GM21381 (cell line): ENCODE data around the gene GPS2.

ENCODE experiments used
- ATAC-seq: cut with Tn5 transposase; IDR thresholded peaks from one replicate; pipeline ENCODE4 v1.9.1; 2021; ENCODE audit warnings: mild to moderate bottlenecking, moderate library complexity; ENCODE audit not compliant: unreplicated experiment

GPS2 gene, protein sequence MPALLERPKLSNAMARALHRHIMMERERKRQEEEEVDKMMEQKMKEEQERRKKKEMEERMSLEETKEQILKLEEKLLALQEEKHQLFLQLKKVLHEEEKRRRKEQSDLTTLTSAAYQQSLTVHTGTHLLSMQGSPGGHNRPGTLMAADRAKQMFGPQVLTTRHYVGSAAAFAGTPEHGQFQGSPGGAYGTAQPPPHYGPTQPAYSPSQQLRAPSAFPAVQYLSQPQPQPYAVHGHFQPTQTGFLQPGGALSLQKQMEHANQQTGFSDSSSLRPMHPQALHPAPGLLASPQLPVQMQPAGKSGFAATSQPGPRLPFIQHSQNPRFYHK

DNA sequence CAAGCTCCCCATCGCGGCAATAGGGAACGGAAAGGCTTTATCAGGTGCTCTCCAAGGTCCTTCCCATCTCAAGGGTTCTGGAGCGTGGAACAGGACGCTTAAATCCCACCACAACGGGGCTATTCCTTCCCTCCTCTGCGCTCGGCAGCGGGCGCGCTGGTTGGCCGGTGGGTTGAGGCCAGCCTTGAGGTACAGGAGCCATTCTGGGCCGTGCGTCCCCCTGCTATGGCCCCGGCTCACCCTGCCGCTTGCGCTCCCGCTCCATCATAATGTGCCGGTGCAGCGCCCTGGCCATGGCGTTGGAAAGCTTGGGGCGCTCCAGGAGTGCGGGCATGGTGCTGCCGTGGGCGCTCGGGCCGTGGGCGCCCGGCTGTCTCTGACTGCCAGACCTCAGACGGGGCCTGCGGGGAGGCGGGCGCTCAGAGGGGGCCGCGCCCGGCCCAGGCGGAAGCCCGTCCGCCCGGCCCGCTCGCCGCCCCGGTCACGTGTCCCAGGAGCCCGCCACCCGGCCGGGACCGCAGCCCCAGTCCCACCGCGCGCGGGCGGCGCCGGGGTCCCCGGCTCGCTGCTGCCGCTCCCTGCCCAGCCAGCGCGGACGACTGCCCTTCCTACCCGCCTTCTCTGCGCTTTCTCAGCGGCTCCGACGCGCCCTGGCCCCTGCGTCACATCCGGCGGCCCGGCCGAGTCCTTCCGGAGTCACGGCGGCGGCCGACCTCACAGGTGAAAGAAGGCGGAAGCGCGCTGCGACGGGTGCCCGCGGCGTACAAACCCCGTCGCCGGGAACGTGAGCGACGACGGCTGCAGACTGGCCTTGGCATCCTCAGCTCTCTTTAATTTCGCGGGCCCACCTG is at the start of gene GPS2:
Gene GPS2 (minus strand): TSS at position 642 of the 851 bp plus-strand sequence. CDS start 308 bp downstream, at position 334.
- peak; percentile 72 for ATAC-seq

DNA sequence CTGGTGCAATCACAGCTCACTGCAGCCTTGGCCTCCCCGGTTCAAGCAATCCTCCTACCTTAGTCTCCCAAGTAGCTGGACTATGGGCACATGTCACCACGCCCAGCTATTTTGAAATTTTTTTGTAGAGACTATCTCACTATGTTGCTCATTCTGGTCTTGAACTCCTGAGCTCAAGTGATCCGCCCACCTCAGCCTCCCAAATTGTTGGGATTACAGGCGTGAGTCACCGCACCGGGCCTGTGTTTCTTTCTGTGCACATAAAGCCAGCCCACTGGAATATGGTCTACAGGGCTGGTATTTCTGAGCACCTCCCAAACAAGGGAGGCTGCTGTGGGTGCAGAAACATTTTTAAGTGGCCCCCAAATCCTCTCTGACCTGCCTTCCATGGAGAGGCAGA is 48.2 kb upstream of the GPS2 start:
- ATAC-seq = no peak

DNA sequence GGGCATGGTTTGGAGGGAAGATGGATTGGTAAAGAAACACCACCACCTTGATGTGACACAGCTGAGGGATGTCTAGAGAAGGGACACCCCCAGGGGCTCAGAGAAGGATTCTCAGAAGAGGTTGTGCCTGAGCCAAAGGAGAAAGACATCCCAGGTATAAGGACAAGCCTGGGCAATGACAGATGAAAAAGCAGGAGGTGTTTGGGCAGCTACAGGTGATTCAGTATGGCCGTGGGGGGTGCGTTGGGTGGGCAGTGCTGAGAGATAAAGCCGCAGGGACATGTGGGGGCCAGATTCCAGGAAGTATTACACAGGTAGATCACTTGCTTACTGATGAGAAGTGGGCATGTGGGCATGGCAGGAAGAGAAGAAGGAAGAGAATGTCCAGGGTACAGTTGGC is 46.7 kb upstream of the GPS2 start:
- no peak for ATAC-seq

DNA sequence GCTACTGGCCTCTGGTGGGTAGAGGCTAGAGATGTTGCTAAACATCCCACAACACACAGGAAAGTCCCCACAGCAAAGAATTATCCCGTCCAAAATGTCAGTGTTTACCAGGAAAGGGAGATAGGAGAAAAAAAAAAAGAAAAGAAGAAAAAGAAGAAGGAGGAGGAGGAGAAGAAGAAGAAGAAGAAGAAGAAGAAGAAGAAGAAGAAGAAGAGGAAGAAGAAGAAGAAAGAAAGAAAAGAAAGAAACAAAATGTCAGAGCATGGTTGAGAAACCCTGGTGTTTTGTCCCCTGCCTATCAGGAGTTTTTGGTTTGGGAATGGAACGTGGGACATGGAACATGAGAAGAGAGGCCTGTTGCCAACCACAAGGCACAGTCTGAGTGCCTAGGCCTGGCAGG is 42.2 kb upstream of the GPS2 start:
- no peak for ATAC-seq

DNA sequence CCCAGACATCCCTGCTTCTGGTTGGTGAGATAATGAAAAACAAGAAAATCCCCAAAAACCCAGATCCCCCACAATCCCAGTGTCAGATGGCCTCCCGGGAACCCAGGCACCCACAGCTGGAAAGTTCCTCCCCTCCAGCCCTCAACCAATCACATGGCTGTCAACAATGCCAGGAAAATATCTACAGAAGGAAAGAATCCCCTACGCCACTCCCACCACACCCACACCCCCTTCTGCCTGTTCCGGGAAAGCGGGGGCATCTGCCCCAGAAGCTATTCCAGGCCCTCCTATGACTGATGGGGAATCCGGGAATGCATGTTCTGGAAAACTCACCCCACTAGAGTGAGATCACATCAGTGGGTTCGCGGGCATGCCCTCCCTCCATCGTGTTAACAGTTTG is 41.6 kb upstream of the GPS2 start:
- no peak for ATAC-seq

DNA sequence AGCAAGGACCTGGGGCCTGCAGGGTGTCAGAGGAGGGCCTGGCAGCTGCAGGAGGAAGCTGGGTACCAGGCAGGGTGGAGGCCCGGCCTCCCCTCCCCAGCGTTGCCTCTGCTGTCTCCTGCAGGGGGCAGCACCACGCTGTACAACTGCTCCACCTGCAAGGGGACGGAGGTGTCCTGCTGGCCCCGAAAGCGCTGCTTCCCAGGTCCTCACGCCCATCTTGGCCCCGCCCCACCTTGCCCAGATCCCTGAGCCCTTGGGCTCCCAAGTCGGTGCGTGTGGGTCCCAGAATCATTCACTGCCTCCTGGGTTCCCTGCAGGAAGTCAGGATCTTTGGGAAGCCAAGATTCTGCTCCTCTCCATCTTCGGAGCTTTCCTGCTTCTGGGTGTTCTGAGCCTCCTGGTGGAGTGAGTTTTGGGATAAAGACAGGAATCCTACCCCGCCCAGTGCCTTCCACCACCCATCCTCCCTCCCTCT is 41.0 kb upstream of the GPS2 start:
- ATAC-seq = no peak

DNA sequence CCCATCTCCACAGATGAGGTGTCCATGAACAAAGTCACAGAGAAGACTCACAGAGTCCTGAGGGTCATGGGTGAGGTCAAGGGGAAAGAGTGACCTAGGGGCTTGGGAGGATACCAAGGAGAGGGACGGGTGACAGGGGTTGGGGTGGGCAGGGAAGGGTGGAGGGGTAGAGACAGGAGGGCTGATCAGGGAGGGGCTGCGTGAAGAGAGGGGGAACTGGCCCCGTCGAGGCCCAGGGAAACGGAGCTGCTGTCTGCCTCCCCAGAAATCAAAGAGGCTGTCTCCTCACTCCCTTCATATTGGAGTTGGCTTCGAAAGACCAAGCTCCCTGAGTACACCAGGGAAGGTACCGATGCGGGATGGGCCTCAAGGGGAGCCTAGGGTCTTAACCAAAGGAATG is 40.4 kb upstream of the GPS2 start:
- ATAC-seq = no peak

DNA sequence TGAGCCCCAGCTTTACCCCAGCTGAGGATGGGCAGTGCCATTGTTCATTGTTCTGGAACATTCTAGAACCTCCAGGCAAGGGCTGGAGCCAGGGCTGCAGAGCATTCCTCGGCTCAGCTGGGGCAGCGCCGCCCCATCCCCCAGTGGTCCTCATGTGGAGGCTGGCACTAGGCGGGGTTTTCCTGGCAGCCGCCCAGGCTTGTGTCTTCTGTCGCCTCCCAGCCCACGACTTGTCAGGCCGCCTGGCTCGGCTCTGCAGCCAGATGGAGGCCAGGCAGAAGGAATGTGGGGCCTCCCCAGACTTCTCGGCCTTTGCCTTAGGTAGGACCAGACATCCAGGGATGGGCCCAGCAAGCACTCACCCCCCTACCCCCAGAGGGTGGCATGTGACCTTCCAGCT is 39.9 kb upstream of the GPS2 start, which contains the start of gene TMEM95:
Gene TMEM95 (plus strand): TSS at position 104 of the 400 bp plus-strand sequence. CDS start 49 bp downstream, at position 153.
- no peak for ATAC-seq

DNA sequence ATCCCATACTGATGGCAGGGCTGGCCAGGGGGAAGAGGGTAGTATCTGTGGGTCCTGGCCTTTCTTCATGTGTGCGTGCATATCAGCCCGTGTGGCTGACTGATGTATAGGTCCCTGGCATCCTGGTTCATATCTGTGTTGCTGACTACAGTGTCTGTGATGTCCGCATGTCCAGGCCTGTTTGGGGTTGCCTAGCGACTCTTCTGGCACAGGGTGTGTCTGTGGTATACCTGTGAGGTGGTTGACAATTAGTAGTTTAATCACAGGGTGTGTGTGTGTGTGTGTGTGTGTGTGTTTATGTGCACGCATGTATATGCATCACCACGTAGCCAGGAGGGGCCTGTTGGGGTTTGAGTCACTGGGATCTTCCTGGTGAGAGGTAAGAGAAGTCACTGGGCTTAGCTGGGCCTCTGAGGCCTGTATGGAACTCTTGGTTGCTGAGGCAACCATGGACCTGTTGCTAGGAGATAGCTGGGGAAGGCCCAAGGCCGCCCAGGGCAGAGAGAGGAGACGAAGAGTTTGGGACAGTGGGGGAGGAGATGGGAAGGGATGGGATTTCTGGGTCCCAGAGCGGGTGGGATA is 39.2 kb upstream of the GPS2 start:
- no peak for ATAC-seq

DNA sequence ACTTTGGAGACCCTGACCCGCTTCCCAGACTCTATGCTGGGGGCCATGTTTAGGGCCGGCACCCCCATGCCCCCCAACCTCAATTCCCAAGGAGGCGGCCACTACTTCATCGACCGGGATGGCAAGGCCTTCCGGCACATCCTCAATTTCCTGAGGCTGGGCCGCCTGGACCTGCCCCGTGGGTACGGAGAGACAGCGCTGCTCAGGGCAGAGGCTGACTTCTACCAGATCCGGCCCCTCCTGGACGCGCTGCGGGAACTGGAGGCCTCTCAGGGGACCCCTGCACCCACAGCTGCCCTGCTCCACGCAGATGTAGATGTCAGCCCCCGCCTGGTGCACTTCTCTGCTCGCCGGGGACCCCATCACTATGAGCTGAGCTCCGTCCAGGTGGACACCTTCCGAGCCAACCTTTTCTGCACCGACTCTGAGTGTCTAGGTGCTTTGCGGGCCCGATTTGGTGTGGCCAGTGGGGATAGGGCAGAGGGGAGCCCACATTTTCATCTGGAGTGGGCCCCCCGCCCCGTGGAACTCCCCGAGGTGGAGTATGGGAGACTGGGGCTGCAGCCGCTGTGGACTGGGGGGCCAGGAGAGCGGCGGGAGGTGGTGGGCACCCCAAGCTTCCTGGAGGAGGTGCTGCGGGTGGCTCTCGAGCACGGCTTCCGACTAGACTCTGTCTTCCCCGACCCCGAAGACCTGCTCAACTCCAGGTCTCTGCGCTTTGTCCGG is 37.9 kb upstream of the GPS2 start:
- no peak for ATAC-seq

DNA sequence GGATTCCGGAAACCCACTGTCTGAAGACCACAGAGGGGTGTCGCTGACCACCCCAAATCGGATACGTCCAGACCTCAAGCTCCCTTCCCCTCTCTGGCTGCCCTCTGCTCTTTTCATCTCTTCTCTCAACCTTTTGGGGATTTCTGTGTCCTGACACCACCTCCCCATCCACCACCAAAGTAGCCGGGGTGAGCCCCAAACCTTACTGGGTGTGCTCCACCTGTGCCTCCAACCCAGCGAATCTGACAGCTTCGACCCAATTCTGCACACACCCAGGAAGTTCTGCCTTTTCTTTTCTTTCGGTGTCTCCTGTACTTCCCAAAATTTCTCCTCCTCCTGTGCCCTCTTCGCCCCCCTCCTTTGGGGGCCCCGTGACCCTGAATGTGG is 37.3 kb upstream of the GPS2 start:
- no peak for ATAC-seq

DNA sequence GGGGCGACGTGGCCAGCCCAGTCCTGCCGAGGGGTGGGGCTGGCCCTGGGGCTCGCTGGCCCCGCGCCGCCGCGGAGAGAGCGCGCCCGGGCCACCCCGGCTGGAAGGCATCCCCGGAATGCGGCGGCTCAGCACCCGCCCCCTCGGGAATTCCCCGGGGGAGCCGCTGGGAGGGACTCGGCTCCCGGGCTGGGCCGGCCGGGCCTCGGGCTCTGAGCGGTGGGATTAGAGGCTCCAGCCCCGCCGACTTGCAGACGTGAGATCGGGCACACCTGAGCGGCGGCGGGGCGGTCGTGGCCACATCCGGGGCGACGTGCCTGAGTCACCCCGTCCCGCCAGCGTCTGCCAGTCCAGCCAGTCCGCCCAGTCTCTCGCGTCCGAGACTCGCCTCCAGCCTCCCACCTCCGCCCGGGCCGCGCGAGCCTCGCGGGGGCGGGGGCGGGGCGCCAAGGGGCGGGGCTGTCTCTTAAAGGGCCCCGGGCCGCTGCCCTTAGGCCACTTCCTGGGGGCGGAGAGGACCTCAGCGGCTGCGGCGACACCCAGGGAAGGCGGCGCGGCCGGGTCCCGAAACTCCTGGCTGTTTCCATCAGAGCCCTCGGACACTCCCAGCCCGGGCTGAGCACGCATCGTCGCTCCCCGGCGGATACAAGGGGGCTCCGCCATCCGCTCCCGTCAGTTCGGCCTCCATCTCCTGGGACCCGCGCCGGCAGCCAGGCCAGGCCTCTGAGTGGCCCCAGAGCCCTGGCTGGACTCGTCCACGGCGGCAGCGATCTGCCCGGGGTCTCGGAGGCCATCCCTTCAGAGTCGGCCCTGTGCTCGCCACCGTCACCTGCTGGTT is 36.7 kb upstream of the GPS2 start, which contains the start of gene KCTD11:
Gene KCTD11 (plus strand): TSS at position 498 of the 838 bp plus-strand sequence.
- peak; percentile 60 for ATAC-seq

DNA sequence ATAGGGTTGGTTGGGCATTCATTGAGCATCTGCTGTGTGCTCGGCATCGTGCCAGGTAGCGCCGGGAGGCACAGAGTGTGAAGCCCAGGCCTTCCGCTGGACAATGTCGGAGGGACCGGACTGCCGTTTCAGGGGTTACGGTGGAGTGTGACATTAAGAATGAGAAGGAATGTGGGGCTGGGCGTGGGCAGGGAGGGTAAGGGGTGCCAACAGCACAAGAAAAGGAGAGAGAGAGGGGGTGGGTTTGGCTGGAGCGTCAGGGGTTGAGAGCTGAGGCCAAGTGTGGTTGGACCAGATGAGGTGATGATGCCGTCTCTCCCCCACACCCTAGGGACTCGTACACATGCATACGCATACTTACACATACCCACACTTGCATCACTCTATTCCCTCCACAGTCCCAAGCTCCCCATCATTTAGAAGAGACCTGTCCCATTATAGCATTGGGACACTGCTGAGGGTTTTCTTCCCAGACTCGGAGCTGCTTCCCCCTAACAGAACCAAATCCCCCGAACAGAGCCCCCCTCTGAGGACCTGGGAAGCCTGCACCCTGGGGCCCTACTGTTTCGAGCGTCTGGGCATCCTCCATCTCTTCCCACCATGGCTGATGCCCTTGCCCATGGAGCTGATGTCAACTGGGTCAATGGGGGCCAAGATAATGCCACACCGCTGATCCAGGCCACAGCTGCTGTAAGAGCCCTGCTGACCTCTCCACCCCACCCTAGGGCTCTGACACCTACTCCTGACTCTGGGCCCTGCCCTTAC is 33.5 kb upstream of the GPS2 start:
- no peak for ATAC-seq

DNA sequence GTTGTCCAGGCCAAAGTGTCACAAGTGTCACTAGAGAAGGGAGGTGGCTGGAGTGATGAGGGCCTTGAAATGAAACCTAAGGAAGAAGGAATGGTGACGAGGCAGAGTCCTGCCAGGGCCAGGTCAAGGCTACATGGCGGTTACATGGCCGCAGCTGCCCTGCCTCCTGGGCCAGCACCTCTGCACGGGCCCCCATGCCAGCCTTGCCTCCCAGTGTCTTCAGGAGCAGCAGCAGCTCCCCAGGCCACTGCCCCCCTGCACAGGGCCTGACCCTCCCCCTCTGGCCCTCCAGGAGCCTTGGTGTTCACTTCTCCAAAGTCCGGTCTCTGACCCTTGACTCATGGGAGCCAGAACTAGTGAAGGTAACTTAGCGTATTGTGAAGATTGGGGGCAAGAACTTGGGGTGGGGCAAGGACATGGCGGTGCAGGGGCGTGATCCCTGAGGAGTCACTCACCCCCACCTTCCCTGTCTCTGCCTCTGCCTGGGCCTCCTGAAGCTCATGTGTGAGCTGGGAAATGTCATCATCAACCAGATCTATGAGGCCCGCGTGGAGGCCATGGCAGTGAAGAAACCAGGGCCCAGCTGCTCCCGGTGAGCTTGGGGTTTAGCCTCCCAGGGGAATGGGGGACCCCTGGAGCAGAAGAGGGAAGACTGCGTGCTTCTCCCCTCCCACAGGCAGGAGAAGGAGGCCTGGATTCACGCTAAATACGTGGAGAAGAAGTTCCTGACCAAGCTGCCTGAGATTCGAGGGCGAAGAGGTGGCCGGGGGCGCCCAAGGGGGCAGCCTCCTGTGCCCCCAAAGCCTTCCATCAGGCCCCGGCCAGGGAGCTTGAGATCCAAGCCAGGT is 32.7 kb upstream of the GPS2 start:
- ATAC-seq = no peak

DNA sequence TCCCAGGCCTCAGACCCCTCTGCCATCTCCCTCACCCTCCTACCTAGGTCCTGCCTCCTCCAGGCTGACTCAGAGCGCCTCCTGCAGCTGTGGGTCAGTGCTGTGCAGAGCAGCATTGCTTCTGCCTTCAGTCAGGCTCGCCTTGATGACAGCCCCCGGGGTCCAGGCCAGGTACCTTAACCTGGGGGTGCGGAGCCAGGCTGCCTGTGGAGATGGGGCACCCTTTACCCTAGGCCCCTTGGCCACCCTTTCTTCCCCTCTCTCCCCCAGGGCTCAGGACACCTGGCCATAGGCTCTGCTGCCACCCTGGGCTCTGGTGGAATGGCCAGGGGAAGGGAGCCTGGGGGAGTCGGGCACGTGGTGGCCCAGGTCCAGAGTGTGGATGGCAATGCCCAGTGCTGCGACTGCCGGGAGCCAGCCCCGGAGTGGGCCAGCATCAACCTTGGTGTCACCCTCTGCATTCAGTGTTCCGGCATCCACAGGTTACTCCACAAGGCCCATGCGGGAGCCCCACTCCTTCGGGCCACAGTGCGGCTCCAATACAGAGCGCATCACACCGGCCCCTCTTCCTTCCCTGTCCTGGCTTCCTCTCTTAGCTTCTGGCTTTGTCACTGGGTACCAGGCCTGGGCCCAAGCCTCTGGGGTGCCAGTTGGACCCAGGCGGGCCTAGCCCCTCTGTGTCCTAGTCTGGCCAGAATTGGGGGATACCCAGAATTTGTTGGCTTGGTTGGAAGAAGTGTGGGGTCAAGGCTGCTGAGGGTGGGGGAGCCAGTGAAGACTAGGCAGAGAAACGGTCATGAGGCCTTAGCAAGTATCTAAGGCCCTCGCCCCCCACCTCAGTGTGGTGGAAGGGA is 31.8 kb upstream of the GPS2 start:
- no peak for ATAC-seq

DNA sequence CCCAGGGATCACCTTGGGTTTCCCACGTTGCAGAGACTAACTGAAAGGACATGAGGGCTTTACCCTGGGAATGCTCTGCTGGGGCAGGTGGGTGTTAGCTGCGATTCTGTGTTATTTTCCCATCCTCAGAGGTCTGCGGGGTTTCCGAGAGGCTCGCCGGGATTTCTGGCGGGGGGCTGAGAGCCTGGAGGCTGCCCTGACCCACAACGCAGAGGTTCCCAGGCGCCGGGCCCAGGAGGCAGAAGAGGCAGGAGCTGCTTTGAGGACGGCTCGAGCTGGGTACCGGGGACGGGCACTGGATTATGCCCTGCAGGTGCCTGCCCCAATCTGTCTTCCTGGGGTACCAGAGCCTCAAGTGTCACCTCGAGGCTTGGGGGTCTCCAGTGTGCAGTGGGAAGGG is 28.1 kb upstream of the GPS2 start:
- ATAC-seq = no peak

DNA sequence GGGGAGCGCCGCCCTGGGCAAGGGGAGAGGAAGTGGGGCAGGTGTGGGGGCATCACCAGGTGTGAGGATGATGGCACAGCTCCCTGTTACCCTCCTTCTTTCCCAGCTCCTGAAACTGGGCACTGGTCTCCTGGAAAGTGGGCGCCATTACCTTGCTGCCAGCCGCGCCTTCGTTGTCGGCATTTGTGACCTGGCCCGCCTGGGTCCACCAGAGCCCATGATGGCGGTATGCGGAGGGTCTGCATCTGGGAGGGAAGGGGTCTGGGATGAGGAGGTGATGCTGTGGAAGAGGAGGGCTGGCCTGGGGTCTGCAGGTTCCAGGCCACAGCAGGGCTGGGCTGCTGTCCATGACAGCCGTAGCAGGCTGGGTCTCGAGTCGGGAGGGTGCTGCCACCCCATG is 26.7 kb upstream of the GPS2 start:
- ATAC-seq = no peak
